DND-41 (cell line): ENCODE data around the gene ACOT4.
"Not testable (repeated sequence)": the region's sequence is repeated elsewhere in the genome, so short reads cannot be mapped to it uniquely, and the experiment has no call there.

Source experiments
- EZH2 ChIP-seq: IDR thresholded peaks from 3 replicates; pipeline ENCODE4 v1.6.1; 2012; ENCODE audit warnings: borderline replicate concordance, low read depth, mild to moderate bottlenecking, moderate library complexity, low read length, inconsistent platforms; ENCODE audit not compliant: severe bottlenecking
- TF ChIP-seq, protein P1 (sequence below): IDR thresholded peaks from 2 replicates; pipeline ENCODE4 v1.5.1; 2012; ENCODE audit warnings: borderline replicate concordance, low read length, moderate library complexity, mild to moderate bottlenecking; ENCODE audit not compliant: poor library complexity, severe bottlenecking; ENCODE audit errors: extremely low read depth

DNA sequence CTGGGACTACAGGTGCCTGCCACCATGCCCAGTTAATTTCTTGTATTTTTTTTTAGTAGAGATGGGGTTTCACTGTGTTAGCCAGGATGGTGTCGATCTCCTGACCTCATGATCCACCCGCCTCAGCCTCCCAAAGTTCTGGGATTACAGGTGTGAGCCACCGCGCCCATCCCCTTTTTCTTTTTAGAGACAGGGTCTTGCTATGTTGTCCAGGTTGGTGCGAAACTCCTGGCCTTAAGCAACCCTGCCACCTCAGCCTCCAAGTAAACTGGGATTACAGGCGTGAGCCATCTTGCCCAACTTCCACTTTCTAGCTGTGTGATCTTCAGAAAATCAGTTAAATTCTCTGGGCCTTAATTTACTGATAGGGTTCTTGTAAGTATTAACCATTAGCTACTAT is 24.7 kb upstream of the ACOT4 start:
- TF ChIP-seq, protein P1, sequence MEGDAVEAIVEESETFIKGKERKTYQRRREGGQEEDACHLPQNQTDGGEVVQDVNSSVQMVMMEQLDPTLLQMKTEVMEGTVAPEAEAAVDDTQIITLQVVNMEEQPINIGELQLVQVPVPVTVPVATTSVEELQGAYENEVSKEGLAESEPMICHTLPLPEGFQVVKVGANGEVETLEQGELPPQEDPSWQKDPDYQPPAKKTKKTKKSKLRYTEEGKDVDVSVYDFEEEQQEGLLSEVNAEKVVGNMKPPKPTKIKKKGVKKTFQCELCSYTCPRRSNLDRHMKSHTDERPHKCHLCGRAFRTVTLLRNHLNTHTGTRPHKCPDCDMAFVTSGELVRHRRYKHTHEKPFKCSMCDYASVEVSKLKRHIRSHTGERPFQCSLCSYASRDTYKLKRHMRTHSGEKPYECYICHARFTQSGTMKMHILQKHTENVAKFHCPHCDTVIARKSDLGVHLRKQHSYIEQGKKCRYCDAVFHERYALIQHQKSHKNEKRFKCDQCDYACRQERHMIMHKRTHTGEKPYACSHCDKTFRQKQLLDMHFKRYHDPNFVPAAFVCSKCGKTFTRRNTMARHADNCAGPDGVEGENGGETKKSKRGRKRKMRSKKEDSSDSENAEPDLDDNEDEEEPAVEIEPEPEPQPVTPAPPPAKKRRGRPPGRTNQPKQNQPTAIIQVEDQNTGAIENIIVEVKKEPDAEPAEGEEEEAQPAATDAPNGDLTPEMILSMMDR: not testable (repeated sequence)
- not testable (repeated sequence) for TF ChIP-seq EZH2
